T-helper 1 cell (primary cell): ENCODE data around the gene SERPINB13.

Source experiments
- DNase-seq, 5 donors: peaks; one replicate each; pipeline ENCODE4 v3.0.0-alpha.2; 2012 to 2020
- total RNA-seq, 4 donors: gene quantifications; one replicate each; lab custom pipeline; 2026; lab: John Stamatoyannopoulos, UW

Gene SERPINB13
- total RNA-seq: 0 reads per million in 4 donors

- no peak for DNase-seq
Measured at GRCh38 chr18:63586966-63587365, at the start of gene SERPINB13. TSS of gene SERPINB13 (plus strand) at chr18:63587343. CDS start at chr18:63588668, 1,325 bp downstream.

GRCh38 chr18:63539904-63540510 is 47.1 kb upstream of the SERPINB13 start:
- no peak for DNase-seq

DNA sequence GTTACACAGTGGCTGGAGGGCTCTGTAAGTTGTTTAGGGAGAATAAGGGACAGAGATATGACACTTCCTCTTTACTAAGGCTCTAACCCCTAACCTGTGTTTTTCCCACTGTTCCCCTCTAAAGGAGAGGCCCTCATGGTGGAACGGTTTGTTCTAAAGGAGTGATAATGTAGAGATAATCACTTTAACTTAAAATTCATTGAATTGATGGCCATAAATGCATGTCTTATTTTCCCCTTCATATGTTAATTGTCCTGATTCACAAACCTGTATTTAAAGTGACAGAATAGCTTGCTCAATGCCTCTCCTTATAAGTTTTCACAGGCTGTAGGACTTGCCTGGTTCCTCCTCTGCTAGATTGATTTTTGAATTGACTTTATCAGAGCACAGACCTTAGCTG is 45.1 kb upstream of the SERPINB13 start, which contains the start of gene SERPINB12:
SERPINB12 (plus strand) TSS at position 301 of the 400 bp plus-strand sequence. CDS start 13,791 bp downstream, outside the sequence.
- no peak for DNase-seq

- DNase-seq: no peak
Measured at GRCh38 chr18:63544017-63544416, 43.1 kb upstream of the SERPINB13 start.

DNA sequence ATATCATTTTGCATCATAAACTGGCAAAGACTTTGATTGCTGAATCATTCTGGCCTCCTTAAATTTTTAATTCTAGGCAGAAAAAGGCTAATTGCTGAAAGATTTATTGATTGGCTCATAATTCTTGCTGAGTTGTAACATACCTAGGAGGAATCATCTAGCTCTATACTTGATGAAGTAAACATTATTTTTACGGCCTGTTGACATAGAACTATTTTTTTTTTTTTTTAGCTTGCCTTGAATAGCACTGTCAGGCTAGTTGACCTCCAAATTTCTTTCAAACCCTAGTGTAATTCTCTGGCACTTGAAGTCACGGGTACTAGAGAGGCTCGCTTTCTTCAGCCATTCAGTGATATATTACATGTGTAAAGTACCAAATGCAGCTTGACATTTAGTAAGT is 42.1 kb upstream of the SERPINB13 start:
- DNase-seq: no peak

DNA sequence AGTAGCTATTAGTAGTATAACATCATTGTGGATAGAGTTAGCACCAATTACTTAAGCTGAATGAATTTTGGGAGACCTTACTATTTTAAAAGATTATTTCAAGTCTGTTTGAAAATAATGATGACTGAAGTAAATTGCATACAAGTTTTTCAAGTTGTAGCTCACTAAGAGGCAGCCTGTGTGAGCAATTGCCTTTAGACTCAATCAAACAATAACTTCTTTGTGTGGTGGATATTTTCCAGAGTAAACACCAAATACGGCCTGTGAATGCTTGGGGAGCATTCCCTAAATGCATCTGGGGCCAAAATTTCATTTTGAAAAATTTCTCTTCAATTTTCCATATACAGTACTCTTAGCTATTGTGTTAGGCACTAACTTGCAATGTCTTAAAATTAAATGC is 37.1 kb upstream of the SERPINB13 start:
- DNase-seq: no peak

- no peak for DNase-seq
Measured at GRCh38 chr18:63551769-63552168, 35.4 kb upstream of the SERPINB13 start.

DNA sequence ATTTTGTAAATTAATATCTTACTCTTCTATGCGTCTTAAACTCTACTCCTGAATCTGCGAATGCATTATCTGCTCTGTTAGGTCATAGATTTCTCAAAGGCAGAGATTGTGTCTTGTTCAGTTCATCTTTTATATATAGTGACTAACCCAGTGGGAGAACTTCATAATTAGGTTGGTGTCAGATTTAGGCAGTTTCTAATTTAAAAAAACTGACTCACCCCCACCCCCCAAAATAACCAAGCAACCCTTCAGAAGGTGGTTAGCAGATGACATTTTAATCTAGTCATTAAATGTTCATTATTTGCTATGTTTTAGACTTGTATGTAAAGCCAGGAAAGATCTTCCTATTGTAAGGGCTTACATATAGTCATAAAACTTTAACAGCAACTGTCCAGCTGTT is 34.6 kb upstream of the SERPINB13 start:
- no peak for DNase-seq

- no peak for DNase-seq
Measured at GRCh38 chr18:63553081-63553480, 34.1 kb upstream of the SERPINB13 start.

- DNase-seq: no peak
Measured at GRCh38 chr18:63559567-63560491, 27.3 kb upstream of the SERPINB13 start.

DNA sequence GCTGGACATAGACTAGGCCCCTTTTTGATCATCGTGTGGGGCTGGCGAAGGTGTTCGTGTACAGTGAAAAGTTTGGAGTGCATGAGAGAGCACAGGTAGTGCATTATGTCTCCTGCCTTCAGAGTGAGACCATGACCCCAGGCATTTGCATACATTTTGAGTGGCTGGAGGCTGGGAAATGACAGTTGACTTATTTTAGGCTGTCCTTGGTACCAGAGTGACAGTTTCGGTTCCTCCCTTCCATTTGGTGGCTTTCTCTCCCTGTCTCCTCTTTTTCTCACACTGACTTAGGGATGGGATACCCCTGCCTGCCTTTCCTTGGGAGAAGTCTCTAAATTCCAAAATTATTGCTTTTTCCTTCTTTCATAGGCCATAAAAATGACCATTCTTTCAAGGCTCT is 24.9 kb upstream of the SERPINB13 start:
- no peak for DNase-seq

DNA sequence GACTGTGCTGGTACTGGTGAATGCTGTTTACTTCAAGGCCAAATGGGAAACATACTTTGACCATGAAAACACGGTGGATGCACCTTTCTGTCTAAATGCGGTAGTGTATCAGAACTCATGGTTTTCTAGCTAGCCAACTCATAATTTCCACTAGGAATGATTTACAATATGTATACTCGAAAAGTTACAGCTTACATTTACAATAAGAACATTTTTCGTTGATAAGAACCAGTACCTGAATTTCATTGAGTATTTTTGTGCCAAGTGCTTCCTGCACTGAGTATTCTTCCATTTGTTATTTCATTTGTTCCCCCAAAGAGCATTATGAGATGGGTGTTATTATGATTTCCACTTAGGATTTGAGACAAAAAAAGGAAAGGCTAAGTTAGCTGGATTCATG is 23.1 kb upstream of the SERPINB13 start:
- no peak for DNase-seq

DNA sequence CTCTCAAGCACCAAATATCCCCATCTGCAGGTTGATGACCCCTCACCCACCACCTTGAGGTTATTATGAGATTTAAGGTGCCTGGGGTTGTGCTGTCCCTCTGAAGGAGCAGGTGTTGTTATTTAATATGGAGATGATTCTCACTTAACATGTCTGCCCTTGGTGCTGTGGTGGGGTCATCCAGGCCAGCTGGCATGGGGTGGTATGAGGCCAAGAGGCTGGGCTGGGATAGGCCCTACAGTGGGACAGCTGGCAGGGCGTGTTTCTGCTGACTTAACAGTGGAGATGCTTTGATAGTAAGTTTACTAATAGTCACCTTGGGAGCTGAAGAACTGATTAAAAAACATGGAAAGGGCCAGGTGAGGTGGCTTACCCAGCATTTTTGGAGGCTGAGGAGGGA is 22.6 kb upstream of the SERPINB13 start:
- no peak for DNase-seq

DNA sequence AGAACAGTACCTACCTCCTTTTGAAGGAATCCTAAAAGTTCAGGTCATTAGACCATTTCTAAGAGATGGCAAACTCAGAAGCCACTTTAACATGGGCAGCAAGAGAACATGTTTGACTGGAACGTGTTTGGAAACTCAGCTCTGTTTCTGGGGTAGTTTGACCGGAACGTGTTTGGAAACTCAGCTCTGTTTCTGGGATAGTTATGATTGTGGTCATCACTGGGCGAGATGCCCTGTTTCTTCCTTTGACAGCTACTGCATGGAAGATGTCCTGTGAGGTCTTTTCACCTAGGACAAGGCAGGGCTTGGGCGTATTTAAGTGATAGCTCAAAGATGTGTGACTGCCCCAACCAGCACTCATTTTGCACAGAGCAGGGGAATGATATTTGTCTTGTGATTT is 19.9 kb upstream of the SERPINB13 start:
- no peak for DNase-seq

DNA sequence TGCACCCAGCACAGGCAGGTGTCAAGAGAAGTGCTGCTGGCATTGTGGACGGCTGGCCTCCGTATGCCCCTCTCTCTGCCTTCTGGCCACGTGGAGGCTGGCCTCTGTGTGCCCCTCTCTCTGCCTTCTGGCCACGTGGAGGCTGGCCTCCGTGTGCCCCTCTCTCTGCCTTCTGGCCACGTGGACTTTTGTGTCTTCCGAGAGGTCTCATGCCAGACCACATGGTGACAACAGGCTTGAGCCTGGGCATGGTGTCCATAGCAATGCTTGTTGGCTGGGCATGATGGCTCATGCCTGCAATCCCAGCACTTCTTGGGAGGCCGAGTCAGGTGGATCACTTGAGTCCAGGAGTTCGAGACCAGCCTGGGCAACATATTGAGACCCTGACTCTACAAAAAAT is 19.3 kb upstream of the SERPINB13 start:
- DNase-seq: no peak

- no peak for DNase-seq
Measured at GRCh38 chr18:63570721-63571120, 16.4 kb upstream of the SERPINB13 start.

DNA sequence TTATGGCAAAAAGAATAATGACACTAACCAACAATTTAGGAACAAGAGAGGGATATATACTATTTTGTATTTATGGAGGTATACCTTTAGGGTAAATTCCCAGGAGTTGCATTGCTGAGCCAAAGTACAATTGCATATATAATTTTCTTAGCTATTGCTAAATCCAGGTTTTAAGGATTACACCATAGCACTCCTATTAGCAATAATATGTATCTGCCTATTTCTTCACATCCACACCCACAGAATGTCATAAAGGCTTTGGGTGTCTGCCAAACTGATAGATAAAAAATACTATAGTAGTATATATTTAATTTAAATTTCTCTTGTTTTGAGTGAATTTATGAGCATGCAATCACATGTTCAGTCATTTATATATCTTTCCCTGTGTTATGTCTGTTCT is 11.5 kb upstream of the SERPINB13 start:
- DNase-seq: no peak

DNA sequence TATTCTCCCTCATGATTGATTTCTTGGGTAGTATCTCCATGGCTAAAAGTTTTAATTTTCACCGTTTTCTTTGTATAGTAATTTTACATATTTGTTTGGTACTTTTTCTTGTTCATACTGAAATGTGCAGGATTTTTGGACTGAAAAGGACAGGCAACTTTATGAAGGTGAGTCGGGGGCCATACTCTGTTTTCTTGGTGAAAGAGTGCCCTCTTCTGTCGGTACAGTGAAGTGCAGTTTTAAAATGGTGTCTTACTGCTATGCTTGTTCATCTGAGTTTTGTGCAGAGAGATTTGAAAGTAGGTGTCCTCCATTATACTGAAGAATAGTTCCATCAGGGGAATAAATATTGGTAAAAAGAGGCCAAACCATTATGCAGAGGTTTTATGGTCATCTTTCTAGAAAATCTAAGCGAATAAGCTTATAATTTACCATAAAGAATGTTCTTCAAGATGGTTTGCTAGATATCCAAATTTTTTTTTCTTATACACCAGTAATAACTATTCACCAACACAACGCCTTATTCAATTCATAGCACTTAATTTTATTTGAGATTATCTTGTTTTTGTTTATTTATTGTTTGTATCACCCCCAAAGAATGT is 8.7 kb upstream of the SERPINB13 start:
- peak in 1 of 5 donors; percentile 25 for DNase-seq

GRCh38 chr18:63579616-63580015 is 7.5 kb upstream of the SERPINB13 start:
- DNase-seq: no peak

- DNase-seq: no peak
Measured at GRCh38 chr18:63585988-63586387, 1.2 kb upstream of the SERPINB13 start.

GRCh38 chr18:63586431-63586830 is 712 bp upstream of the SERPINB13 start:
- no peak for DNase-seq

DNA sequence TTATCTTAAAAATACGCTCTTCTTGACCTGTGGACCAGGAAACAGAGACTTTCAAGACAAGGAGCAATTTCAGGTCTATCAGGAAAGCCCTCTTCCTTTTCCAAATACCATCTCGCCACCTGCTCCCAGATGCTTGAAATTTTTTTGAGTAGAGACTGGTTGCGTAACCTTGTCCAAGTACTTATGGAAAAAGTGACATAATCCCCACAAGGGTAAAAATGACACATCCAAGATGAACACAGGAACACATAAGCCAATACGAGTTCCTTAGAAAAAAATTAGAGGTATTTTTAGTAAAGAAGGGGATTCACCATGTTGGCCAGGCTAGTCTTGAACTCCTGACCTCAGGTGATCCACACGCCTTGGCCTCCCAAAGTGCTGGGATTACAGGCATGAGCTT is 1.8 kb downstream of the SERPINB13 start:
- no peak for DNase-seq

DNA sequence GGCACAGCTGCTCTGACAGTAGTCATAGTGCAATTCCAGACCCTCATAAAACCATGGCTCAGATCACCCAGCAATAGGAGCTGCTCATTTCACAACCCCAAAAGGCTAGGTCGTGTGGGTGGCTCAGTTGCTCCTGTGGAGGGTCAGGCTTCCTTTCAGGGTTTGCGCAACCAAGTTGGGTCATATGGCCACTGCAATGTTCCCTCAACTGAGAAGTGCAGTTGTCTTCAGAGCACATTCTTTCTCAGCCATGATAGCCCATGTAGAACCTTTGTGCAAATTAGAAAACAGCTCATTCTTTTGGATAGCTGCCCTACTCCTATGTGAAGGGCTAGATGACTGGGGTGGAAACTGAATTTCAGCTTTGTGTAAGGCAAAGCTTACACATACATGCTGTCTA is 3.2 kb downstream of the SERPINB13 start:
- DNase-seq: no peak
